A673 (cell line): ENCODE data around the gene ARID3A. TPM values are rescaled to one million over a fixed set of nuclear protein-coding genes. Genes with fewer than 3 reads are reported as not detected.

Experiments used
- total RNA-seq: library from RNA; stranded (reverse); gene quantifications from 2 replicates; pipeline ENCODE4 v1.2.3, GENCODE V29; 2021

The ARID3A gene
- total RNA-seq, 1 experiment from 2014 or later = 19.6 TPM

Other genes with a start within 250 kb of the ARID3A start
- gene FSTL3, start 249.6 kb upstream of the ARID3A start, total RNA-seq = 5.9 and 6.0 TPM in 2 replicates
- gene PRSS57, start 230.6 kb upstream of the ARID3A start, total RNA-seq = not detected in 2 replicates
- 21.2 and 40.3 TPM in 2 replicates for gene PALM, start 217.1 kb upstream of the ARID3A start, total RNA-seq
- gene MISP, start 174.9 kb upstream of the ARID3A start, total RNA-seq = 0.11 TPM in 1 of 2 replicates, not detected in the other
- gene PTBP1, start 128.6 kb upstream of the ARID3A start, total RNA-seq = 713 and 800 TPM in 2 replicates
- gene PLPPR3, start 104.1 kb upstream of the ARID3A start, total RNA-seq = 13.3 and 20.1 TPM in 2 replicates
- gene AZU1, start 98.2 kb upstream of the ARID3A start, total RNA-seq = not detected in 2 replicates
- not detected in 2 replicates for gene PRTN3, start 85.0 kb upstream of the ARID3A start, total RNA-seq
- gene ELANE, start 73.7 kb upstream of the ARID3A start, total RNA-seq = not detected in 2 replicates
- 1.1 and 1.4 TPM in 2 replicates for gene CFD, start 66.4 kb upstream of the ARID3A start, total RNA-seq
- 83.0 and 86.3 TPM in 2 replicates for gene MED16, start 32.8 kb upstream of the ARID3A start, total RNA-seq
- gene RNU6-9, start 32.6 kb upstream of the ARID3A start, total RNA-seq = not detected in 2 replicates
- gene R3HDM4, start 12.8 kb upstream of the ARID3A start, total RNA-seq = 39.3 and 45.5 TPM in 2 replicates
- gene KISS1R, start 8.7 kb upstream of the ARID3A start, total RNA-seq = 0.20 TPM in 1 of 2 replicates, not detected in the other
- gene WDR18, start 58.3 kb downstream of the ARID3A start, total RNA-seq = 109 and 116 TPM in 2 replicates
- not detected in 2 replicates for gene GRIN3B, start 74.4 kb downstream of the ARID3A start, total RNA-seq
- 151 and 170 TPM in 2 replicates for gene TMEM259, start 95.1 kb downstream of the ARID3A start, total RNA-seq
- not detected in 2 replicates for gene RNU6-2, start 95.5 kb downstream of the ARID3A start, total RNA-seq
- gene CNN2, start 100.6 kb downstream of the ARID3A start, total RNA-seq = 112 and 146 TPM in 2 replicates
- 12.0 and 21.2 TPM in 2 replicates for gene ABCA7, start 114.1 kb downstream of the ARID3A start, total RNA-seq
- gene ARHGAP45, start 141.1 kb downstream of the ARID3A start, total RNA-seq = 3.2 and 3.4 TPM in 2 replicates
- 342 and 343 TPM in 2 replicates for gene POLR2E, start 169.3 kb downstream of the ARID3A start, total RNA-seq
- gene GPX4, start 178.0 kb downstream of the ARID3A start, total RNA-seq = 368 and 435 TPM in 2 replicates
- gene SBNO2, start 248.2 kb downstream of the ARID3A start, total RNA-seq = 46.9 and 51.8 TPM in 2 replicates